Measurements from ENCODE around the gene OR1I1.
A peak's percentile ranks its signal among the peaks of the same experiment; 100 is the strongest.

Gene OR1I1

DNA sequence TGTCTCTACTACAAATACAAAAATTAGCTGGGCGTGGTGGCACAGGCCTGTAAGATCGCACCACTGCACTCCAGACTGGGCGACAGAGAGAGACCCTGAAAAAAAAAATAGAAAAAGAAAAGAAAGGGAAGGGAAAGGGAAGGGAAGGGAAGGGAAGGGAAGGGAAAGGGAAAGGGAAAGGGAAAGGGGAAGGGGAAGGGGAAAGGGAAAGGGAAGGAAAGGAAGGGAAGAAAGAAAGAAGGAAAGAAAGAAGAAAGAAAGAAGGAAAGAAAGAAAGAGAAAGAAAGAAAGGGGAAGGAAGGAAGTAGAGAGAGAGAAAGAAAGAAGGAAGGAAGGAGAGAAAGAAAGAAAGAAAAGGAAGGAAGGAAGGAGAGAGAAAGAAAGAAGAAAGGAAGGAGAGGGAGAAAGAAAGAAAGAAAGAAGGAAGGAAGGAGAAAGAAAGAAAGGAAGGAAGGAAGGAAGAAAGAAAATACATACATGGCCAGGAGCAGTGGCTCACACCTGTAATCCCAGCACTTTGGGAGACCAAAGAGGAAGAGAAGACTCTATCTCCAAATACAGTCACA lies 17.1 kb downstream of the OR1I1 start:
- DNase-seq, result no peak

DNA sequence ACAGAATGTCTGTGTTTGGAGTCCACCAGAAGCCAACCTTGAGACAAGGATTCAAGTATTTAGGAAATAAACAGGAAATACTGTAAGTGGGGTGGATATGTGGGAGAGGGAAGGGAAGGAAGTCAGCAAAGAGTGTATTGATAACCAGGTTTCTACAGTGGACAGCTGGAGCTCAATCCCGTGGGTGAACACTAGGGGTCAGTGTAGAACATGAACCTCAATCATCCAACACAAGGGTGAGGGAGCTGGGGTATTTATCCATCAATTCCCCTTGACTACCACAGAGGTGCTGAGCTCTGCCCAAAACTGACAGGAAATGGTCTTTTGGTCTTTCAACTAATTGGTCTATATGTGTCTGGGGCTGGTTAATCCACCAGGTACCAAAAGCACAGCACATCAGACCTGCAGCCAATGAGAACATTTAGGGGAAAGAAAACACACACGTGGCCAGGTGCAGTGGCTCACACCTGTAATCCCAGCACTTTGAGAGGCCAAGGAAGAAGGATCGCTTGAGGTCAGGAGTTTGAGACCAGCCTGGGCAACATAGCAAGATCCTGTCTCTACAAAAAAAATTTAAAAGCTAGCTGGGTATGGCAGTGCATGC lies 19.6 kb downstream of the OR1I1 start:
- DNase-seq, result peak; percentile 53

DNA sequence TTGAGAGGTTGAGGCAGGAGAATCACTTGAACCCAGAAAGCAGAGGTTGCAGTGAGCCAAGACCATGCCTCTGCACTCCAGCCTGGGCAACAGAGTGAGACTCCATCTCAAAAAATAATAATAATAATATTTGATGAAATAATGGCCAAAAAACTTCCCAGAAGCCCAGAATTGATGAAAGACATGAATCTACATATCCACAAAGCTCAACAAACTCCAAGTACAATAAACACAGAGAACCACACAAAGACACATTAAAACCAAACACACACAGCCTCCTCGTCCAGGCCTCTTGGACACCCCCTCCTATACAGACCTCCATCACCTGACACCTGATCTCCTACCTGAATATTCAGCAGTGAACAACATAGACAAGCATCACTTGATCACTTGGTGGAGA lies 22.0 kb downstream of the OR1I1 start:
- DNase-seq, result no peak

DNA sequence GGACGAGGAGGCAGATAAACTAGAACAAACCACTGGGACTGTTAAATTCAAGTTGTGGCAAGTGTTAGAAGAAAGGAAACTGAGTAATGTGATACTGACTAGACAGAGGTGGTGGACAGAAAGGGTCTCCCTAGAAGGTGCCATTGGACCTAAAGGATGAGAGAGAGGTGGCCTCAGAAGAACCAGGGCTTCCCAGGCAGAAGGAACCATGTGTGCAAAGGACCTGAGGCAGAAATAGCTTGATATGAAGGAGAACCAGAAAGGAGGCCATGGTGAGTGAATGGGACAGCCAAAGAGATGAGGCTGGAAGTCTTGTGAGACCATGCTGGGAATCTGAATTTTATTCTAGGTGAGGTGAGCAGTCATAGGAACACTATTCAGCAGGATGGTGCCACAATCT lies 22.4 kb downstream of the OR1I1 start:
- no peak for DNase-seq

DNA sequence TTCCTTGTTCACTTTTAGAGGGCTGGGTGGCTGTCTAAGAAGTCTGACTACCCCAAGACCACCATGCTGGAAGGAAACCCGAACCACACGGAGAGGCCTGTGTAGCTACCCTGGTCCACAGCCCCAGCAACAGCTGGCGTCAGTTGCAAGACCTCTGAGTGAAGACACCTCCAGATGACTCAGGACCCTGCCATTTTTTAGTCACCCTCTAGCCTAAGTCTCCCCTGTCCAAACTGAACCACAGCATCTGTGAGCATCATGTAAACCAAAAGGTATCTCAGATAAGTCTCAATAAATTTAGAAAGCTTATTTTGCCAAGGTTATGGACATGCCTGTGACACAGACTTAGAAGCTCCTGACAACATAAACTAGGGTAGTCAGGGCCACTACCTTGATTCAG lies 23.0 kb downstream of the OR1I1 start:
- DNase-seq, result no peak

DNA sequence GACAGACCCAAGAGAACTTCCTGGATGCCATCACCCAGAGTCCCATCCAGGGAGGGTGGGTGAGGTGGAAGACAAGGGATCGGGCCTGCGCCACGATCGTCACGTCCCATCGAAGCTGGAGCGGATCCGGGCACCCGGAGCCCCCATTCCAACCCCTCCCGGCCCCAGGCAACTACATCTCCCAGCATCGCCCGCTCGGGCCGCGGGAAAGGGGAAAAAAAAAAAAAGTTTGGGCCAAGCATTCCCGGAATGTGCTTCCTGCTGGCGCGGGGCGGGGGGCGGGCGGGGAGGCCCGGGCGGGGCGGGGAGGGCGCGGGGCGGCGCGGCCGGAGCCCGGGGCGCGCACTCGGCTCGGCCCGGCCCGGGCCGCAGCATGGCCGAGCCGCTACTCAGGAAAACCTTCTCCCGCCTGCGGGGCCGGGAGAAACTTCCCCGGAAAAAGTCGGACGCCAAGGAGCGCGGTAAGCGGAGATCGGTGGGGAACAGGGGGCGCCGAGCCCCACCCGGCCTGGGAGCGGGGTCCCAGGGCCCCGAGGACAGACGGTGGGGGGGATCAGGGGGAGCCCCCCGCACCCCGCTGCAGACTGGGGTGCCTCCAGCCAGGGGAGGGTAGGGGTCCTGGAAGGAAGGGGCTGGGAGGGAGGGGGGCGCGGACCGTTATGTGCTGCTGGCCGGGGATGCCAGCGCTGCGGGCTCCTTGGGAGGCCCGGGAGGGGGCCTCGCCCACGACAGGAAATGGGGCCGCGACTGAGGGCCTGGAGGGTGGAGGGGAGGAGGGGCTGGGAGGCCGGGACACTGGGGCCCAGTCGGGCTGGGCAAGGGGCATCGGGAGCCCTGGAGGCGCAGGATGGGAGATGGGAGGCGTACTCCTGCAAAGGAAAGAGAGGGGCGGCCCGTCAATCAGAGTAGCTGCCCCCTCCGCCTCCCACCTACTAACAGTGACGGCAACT lies 25.3 kb downstream of the OR1I1 start, which contains the start of gene SYDE1:
TSS of gene SYDE1 (plus strand) at position 341 of the 950 bp plus-strand sequence. CDS start at position 374, 33 bp downstream.
- DNase-seq, result no peak

DNA sequence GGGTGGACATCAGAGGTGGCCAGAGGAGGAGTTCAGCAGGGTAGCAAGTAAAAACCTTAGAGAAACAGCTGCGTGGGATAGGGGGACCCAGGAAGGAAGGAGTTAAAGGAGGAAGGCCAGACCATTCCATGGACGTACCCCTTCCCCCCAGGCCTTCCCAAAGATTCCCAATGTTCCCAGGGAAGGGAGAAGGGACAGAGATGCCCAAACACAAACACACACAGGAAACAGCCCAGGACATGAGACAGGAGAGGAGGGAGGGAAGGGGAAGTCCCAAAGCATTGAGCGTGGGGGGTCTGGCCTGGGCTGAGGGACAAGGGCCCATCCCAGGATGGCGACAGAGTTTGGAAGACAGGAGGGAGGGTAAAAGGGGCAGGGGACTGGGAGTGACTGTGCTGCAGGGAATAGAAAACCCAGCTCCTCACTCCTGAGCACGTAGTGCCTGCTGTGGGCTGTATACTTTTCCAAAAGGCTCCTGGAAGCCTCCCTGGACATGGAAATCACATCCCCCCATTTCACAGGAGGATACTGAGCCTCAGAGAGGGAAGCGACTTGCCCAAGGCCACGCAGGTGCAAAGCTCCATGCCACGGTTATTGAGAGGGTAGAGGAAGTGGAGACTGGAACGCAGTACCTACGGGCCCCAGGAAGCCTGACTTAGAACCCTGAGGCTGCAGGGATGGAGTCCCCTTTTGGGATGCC lies 26.3 kb downstream of the OR1I1 start:
- no peak for DNase-seq

DNA sequence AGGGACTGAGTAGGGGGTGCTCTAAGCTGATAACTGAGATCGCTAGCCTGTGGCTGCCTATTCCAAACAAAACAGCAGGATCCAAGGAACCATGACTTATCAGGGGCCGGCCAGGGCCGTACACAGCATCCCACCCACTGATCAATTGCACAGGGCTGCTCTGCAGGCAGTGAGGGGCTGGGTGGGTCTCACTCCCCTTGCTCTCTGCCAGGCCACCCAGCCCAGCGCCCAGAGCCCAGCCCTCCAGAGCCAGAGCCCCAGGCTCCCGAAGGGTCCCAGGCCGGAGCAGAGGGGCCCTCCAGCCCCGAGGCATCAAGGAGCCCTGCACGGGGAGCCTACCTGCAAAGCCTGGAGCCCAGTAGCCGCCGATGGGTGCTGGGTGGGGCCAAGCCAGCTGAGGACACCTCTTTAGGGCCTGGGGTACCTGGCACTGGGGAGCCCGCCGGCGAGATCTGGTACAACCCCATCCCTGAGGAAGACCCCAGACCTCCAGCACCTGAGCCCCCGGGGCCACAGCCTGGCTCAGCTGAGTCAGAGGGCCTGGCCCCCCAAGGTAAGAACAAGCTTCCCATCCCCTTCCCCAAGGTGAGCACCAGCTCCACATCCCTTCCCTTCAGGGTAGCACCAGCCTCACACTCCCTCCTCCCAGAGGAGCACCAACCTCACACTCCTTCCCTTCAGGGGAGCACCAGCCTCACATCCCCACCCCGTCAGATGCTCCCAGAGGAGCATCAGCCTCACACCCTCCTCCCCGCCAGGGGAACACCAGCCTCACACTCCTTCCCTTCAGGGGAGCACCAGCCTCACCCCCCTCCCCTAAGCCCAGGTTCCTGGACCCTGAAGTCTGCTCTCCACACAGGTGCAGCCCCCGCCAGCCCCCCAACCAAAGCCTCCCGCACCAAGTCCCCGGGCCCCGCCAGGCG lies 27.1 kb downstream of the OR1I1 start:
- no peak for DNase-seq

DNA sequence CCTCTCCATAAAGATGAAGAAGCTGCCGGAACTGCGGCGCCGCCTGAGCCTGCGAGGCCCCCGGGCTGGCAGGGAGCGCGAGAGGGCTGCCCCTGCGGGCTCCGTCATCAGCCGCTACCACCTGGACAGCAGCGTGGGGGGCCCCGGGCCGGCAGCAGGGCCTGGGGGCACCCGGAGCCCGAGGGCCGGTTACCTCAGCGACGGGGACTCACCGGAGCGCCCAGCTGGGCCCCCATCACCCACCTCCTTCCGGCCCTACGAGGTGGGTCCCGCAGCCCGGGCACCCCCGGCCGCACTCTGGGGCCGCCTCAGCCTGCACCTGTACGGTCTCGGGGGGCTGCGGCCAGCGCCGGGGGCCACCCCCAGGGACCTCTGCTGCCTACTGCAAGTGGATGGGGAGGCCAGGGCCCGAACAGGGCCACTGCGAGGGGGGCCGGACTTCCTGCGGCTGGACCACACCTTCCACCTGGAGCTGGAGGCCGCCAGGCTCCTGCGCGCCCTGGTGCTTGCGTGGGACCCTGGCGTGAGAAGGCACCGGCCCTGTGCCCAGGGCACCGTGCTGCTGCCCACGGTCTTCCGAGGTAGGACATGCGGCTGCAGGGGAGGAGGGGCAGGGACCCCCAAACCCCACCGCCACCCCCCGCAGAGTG lies 27.9 kb downstream of the OR1I1 start:
- DNase-seq, result no peak

DNA sequence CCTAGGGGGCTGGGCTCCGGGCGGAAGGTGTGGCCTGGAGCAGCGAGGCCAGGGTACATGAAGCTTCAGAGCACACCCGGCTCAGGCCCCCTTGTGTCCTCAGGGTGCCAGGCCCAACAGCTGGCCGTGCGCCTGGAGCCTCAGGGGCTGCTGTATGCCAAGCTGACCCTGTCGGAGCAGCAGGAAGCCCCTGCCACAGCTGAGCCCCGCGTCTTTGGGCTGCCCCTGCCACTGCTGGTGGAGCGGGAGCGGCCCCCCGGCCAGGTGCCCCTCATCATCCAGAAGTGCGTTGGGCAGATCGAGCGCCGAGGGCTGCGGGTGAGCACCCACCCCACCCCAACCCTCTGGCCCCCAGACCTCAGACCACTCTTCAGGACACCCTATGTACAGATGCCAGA lies 28.4 kb downstream of the OR1I1 start:
- no peak for DNase-seq

DNA sequence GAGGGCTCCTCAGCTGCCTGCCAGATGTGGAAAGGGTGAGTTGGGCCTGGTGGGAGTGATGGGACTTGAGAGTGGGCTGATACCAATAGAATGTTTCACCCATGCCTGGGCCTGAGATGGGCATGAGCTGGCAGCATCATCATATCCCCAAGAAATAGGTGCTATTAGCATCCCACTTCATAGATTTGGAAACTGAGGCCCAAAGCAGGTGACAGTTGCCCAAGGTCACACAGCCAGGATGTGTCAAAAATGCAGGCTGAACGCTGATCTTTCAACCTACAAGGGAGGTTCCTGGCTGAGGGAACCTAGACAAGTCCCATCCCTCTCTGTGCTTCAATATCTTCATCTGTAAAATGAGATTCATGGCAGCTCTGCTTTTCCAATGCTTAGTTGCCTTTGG lies 29.7 kb downstream of the OR1I1 start:
- DNase-seq, result no peak

DNA sequence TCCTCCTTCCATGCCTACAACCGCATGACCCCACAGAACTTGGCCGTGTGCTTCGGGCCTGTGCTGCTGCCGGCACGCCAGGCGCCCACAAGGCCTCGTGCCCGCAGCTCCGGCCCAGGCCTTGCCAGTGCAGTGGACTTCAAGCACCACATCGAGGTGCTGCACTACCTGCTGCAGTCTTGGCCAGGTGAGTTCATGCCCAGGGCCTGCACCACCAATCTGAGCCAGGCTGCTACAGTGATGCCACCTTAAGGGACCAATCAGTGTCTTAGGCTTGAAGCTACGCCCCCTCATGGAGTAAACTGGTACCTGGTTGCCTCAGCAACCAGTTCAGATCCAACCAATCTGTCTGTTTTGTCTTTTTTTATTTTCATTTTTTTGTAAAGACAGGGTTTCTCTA lies 30.4 kb downstream of the OR1I1 start:
- no peak for DNase-seq

DNA sequence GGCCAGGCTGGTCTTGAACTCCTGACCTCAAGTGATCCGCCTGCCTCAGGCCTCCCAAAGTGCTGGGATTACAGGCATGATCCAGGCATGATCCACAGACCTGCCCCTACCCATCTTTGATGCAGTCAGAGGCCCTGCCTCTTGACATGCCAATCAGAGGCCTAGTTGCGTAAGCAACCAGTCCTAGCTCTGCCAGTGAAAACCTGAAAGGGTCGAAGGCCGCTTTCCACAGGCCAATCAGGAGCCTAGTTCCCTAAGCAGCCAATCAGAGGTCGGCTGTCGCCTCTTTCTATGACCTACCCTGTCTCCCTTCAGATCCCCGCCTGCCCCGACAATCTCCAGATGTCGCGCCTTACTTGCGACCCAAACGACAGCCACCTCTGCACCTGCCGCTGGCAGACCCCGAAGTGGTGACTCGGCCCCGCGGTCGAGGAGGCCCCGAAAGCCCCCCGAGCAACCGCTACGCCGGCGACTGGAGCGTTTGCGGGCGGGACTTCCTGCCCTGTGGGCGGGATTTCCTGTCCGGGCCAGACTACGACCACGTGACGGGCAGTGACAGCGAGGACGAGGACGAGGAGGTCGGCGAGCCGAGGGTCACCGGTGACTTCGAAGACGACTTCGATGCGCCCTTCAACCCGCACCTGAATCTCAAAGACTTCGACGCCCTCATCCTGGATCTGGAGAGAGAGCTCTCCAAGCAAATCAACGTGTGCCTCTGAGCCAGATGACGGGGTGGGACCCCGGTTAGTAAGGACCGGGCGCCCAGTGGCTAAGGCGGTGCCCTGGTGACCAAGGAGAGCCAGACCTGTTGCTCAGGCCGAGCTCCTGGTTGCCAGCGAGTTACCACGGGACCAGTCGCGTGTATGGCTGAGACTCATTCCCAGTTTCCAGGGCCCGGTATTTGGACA lies 31.5 kb downstream of the OR1I1 start:
- no peak for DNase-seq

DNA sequence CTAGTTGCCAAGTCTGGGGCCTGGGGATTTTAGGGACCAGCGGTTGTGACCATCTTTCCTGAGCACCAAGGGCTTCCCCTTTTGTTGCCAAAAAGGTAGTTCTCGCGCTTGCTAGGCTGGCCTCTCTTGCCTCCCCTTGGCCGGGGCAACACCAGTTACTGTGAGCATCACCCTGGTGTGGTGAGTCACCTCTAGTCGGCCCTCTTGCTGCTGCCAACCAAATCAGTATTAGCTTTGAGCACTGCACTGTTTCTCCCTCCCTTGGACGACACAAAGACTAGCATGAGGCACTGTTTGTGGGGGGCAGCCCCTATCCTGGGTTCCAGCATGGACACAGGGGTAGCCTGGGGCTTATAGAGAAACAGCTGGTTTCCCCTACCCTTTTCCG lies 32.1 kb downstream of the OR1I1 start:
- DNase-seq, result no peak

DNA sequence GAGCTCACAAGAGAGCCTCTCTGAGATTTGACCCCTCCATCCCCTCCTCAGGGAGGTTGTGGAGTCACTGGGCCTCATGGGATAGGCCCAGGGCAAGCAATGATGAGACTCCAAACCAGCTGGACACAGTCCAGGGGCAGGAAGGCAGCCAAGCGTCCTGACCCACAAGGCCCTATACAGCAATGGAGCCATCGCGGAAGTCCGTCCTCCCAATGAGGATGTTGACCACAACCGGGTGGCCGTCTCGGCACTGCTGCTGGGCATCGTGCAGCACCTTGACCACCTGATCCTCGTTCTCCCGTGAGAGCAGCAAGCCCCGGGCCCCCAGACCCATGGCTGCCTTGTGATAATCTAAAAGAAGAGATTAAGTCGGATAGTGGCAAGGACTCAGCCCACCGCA lies 33.1 kb downstream of the OR1I1 start:
- DNase-seq, result no peak

DNA sequence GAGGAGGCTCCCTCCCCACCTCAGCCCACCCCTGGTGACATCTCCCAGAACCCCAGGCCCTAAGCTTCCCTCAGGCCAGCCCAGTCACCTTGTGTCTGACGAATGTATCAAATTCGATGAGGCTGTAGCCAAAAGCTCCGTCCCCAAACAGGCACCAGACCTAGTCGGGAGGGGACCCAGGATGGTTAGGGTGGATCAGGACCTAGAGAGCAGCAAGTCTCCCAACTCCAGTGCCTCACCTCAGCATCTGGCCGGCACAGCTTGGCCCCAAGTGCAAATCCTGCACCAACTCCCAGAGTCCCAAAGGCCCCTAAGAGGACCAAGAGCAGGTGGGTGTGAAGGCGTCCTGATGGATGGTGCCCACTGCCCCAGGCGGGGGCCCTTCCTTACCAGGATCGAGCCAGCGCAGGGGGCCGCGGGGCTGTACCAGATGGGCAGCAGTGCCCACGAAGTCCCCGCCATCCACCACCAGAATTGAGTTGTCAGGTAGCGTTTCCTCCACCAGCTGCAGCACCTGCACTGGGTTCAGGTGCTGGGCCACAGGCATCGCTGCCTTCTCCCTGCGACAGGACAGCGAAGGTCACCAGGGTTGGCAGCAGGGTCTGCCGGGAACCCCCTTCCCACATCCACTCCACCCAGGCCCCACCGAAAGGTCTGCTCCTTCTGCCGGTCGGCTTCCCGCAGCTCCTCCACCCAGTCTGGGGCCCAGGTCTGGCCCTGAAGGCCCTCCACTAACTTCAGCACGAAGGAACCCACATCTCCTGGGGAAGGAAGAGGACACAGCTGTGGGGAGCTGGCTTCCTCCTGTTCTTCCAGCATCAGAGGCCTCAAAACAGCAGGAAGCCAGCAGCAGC lies 34.0 kb downstream of the OR1I1 start:
- no peak for DNase-seq

DNA sequence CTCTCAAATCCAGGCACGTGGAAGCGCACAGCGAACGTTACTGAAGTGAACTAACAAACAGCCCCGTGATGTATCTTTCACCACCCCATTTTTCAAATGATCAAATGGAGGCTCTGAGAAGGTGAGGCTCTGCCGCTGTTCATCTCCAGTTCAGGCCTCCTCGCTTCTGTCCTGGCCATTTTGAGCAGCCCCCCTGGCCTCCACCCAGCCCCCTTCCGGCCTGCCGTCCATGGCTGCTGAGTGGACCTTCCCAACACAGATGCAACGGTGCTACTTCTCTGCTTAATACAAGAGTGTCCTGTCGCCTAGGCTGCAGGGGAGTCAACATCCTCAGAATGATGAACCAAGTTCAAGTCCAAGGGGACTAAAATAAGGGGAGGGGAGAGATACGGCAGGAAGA lies 34.8 kb downstream of the OR1I1 start:
- DNase-seq, result no peak

DNA sequence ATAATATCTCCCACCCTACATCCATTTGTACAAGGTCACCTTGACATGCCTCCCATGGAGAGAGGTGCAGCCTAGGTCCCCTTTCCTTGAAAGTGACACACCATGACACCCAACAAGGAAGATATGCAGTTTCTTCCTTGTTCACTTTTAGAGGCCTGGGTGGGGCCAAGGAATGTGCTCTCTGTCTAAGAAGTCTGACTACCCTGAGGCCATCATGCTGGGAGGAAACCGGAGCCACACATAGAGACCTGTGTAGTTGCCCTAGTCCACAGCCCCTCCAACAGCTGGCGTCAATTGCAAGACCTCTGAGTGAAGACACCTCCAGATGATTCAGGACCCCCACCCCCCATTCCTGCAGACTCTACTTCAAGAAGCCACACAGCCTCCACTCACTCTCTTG lies 36.2 kb downstream of the OR1I1 start:
- no peak for DNase-seq

DNA sequence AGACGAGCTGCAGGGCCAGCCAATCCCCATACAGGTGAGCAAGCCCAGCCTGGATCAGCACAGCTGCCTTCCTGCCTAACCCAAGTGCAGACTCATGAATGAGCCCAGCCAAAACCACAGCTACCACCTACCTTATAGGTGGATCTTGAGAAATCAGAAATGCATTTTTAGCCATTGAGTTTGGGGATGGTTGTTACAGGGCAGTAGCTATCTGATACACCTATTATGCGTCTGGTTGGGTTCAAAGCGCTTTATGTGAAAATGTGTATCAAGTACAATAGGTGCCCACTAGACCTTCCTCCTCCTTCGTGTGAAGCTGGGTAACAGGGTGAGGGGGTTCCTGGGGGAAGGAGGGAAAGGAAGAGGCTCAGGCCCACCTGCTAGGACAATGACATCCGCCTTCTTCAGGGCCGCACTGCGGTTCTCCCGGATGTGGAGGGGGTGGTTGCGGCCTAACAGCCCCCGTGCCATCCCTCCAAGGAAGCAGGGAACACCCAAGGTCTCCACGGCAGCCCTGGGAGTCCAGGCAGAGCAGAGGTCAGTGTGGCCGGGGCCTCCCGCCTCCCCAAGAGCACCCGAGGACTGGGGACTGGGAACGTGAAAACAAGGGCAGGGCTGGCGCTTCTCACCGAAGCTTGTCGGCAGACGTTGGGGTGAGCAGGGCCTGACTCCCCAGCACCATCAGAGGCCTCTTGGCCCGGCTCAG lies 36.9 kb downstream of the OR1I1 start:
- DNase-seq, result no peak
